ENCODE results near the gene POLR3F.
A peak's percentile ranks its signal among the peaks of the same experiment; 100 is the strongest.
"Not testable (repeated sequence)": the region's sequence is repeated elsewhere in the genome, so short reads cannot be mapped to it uniquely, and the experiment has no call there.

POLR3F gene, protein sequence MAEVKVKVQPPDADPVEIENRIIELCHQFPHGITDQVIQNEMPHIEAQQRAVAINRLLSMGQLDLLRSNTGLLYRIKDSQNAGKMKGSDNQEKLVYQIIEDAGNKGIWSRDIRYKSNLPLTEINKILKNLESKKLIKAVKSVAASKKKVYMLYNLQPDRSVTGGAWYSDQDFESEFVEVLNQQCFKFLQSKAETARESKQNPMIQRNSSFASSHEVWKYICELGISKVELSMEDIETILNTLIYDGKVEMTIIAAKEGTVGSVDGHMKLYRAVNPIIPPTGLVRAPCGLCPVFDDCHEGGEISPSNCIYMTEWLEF

DNA sequence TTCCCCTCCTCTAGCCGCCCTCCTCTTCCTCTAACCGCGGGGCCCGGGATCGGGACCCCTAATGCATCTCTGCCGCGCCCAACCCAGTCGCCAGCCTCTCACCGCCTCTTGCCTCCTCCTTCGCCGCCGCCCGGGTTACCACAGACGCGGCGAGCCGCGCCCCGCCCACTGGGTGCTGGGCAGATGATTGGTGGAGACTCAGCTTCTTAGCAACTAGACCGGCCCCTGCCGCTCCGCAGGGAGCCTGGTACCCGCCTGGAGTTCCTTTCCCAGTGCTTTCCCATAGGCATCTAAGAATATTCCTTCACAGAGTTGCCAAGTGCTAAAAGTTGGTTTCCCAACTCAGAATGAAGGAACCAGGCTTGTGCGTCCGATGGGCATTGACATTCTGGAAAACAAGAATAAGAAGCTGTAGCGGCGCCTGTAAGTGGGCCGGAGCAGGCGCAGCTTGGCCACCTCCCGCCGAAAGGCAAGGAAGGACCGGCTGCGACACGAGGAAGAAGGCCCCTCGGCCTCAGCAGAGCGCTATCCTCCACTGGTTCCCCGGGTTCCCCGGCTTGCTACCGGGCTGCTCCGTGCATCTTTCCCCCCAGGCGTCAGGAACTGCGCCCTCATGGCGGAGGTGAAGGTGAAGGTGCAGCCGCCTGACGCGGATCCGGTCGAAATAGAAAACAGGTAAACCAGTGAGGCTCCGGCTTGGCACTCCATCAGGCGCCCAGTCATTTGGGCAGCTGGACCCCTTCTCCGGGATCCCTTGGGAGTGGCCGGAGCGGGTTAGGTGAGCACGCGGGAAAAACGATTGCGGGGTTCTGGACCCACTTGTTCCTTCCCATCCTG is at the start of gene POLR3F, which contains the start of gene DZANK1:
Gene POLR3F, plus strand, starts transcription at position 497 of the 837 bp plus-strand sequence. Its CDS starts 117 bp downstream, at position 614.
Gene DZANK1, minus strand, starts transcription at position 137 of the 837 bp plus-strand sequence. CDS start 1,672 bp downstream, outside the sequence.
- peak; percentile 97 for DNase-seq (ENCODE audit: low spot score)

DNA sequence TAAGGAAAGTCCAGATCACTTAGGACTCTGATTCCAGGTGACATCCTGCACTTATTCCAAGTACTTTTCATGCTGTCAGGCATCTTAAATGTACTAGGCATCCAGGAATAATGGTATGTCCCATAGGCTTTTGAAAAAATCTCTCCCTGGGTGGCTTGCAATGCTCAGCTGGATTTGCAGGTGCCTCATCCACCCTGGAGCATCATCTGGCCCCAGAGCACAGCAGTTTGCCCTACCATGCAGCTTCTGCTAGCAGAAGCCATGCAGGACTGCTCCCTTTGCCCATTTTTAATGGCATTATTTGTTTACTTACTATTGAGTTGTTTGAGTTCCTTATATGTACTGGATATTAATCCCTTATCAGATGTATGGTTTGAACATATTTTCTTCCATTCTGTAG is 45.6 kb upstream of the POLR3F start:
- no peak for DNase-seq (ENCODE audit: low spot score)

DNA sequence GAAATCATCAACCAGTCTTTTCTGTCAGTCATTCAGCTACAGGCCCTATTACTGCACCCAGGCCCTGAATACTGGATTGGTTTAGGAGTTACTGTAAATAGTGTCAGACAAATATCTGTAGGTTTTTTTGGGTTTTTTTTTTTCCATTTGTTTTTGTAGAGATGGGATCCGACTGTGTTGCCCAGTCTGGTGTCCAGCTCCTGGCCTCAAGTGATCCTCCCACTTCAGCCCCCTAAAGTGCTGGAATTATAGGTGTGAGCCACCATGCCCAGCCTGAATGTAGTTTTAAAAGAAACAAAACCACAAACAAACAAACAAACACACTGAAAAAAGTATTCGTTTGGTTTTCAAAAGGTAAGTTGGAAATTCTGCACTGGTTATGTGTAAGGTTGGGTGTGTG is 40.0 kb upstream of the POLR3F start:
- no peak for DNase-seq (ENCODE audit: low spot score)

DNA sequence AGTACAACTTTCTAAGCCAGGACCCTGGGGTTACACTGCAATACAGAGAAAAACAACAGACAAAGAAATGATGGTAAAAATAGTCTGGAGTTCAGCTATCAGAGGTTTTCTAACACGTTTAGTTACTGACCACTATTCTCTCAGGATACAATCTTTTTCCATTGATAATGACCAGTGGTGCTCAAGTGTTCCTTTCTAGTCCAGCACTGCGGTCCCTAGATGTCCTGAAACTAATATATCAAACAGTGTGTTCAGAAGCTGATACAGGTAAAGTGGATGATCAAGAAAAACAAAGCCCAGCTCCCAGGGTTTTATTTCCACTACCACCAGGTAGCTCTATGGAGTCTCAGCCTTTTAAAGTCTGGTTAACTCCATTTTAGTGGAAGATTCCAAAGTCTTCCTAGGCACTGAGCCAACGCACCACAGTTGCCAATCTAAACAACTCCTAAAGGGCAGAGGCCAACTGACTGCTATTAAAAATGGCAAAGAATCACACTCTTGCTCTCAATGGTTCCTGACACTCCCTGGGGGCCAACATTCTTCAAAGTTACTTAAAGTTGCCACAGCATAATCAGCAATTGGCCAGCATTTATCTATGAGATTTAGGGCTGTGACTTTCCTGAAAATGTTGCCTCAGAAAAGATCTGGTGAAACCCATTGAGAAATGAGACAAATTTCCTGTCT is 38.6 kb upstream of the POLR3F start:
- no peak for DNase-seq (ENCODE audit: low spot score)

DNA sequence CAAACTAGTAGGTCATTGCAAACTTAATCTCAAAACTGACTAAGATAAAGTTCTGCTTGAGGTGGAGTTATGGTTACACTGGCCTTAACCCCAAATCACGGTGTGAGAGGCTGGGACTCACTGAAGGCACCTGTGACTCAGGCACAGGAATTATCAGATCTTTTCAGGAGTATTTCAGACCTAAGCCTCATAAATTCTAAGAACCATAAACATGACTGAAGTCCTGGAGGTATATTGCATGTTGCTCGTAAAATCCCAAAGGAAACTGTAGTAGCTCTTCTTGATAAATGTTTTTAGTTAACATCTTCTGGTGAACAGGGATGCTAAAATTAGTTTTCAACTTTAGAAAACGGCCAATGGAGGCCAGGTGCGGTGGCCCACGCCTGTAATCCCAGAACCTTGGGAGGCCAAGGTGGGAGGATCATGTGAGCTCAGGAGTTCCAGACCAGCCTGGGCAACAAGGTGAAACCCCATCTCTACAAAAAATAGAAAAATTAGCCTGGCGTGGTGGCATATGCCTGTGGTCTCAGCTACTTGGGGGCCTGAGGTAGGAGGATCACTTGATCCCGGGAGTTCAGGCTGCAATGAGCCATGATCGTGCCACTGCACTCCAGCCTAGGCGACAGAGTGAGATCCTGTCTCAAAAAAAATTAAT is 36.9 kb upstream of the POLR3F start:
- no peak for DNase-seq (ENCODE audit: low spot score)

DNA sequence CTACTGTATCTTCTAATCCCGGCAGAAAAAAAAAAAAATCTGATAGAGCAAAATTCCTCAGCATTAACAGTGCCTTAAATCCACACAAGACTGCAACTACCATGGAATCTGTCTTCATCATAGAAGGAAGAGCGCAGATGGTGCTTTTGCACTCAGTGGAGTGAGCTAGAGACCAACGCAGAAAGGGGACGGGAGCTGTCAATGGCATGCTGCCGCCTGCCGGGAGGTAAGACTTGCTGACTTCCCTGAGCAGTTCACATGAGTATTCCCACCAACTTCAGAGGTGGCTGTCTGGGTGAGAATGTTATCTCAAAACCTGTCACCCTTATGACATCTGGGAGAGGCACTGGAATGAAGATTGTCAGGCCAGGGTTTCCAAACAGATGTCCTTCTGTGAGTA is 36.0 kb upstream of the POLR3F start:
- no peak for DNase-seq (ENCODE audit: low spot score)

DNA sequence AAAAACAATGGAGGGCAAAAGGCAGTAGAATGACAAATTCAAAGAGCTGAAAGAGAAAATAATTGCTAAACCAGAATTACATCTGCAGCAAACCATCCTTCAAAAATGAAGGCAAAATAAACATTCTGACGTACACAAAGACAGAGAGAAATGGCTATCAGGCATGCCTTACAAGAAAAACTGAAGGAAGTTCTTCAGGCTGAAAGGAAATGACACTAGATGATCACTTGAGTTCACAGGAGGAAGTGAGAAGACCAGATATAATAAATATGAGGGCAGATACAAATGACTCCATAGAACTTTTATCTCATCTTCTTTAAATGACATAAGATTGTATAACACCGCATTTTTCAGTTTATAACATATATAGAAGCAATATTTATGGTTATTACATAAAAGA is 30.3 kb upstream of the POLR3F start:
- no peak for DNase-seq (ENCODE audit: low spot score)

DNA sequence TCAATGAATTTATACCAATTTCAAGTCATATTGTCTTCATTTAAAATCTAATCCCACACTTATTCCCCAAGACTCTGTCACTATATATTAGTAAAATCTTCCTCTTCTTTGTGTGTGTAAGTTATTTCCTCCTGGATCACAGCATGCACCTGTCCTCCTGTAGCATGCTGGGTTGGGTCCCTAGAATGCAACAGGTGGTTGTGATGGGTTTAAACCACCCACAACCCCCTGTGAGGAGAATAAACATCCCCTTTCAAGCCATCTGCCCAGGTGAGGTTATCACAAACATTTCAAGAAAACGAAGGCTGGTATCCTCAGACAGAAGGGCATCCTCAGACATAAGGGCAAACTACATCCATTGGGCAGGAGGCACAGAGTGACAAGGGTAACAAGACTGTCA is 26.8 kb upstream of the POLR3F start:
- no peak for DNase-seq (ENCODE audit: low spot score)

DNA sequence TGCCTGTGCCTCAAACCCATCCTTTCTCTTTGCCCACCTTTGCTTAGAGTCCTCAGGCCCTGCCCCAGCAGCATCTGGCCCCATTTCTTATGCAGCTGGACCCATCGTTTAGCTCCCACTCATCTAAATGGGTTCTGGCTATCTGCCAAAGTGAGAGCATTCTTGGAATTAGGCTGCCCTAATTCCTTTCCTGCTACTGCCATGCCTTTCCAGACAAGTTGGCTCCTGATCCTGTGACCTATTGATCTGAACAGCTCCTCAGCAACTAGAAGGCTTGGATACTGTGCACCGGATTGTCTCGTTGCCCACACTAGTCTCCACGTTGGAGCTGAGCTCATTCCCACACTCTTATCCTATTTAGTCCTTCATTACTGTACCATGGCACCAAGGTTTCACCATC is 23.3 kb upstream of the POLR3F start:
- no peak for DNase-seq (ENCODE audit: low spot score)

DNA sequence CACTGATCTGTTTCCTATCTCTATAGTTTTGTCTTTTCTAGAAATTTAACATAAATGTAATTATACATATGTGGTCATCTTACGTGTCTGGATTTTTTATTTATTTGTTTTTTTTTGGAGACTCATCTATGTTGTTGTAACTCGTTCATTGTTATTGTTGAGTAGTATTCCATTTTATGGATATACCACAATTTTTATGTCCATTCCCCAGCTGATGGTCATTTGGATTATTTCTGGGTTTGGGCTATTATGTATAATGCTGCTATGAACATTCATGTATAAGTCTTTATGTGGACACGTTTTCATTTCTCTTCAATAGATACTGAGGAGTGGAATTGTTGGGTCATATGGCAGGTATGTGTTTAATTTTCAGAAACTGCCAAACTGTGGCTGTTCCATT is 10.6 kb upstream of the POLR3F start:
- DNase-seq (ENCODE audit: low spot score), result no peak

DNA sequence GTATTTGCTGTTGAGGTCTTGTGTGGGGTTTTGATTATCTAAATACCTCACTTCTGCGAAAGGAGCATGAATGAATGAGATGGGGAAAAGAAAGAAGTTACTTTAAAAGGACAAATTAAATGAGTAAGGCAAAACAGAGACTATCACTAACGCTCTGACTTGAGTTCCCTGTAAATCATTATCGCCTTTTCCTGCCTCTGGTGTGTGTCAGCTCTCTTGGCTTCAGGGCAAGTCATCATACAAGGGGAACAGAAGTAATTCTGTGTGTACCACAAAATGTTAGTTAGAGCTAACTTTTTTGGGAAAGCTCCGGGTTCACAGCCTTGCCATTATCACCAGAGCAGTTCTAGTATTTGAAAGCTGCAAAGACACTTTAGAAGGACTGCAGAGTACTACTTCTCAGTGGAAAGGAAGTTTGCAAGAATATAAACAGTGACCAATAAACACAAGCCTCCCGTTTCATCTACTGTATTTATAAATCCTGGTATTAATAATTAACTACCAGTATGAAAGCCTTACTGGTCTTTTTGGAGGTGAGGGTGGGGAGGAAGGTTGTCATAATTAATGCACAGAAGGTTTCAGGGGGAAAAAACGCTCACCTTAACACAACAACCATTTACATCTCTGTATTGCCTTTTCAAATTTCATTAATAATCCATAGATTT is 1.5 kb upstream of the POLR3F start:
- no peak for DNase-seq (ENCODE audit: low spot score)

DNA sequence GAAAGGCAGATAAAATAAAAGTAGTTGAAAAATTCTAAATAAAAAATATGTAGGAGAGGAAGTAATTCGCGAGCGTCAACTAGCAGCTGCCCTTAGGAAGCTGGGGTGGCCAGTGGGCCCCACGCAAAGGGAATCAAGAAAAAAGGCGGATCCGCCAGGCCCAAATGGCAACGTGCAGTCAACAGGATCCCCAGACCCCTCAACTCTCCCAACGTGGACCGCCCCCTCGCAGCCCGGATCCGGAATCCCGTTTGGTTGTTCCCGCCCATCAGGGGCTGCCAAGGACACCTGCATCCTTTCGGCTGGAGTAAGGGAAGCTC is 656 bp upstream of the POLR3F start:
- no peak for DNase-seq (ENCODE audit: low spot score)

DNA sequence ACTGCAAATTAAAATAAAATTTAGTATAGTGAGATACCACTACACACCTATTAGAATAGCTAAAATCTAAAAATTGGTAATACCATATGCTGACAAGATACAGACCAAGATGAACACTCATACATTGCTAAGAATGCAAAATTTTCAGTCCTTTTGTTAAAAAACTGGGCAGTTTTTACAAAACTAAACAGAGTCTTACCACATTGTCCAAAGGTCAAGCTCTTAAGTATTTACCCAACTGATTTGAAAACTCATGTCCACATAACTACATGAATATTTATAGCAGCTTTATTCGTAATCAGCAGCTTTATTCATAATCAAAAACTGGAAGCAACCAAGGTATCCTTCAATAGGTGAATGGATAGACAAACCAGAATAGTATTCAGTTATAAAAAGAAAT is 10.0 kb downstream of the POLR3F start:
- DNase-seq (ENCODE audit: low spot score), result no peak

DNA sequence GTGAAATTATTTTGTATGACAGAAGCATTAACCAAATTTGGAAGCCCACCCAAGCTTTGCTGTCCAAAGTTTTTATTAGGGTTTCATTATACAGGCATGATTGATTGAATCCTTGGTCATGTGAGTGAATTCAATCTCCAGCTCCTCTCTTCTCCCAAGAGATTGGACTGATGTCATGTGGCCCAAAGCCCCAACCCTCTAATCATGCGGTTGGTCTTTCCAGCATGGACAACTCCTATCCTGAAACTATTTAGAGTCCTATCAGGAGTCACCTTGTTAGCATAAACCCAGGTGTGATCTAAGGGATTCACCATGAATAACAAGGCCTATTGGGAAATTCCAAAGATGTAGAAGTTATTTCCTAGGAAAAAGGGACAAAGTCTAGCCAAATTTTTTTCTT is 10.6 kb downstream of the POLR3F start:
- no peak for DNase-seq (ENCODE audit: low spot score)

DNA sequence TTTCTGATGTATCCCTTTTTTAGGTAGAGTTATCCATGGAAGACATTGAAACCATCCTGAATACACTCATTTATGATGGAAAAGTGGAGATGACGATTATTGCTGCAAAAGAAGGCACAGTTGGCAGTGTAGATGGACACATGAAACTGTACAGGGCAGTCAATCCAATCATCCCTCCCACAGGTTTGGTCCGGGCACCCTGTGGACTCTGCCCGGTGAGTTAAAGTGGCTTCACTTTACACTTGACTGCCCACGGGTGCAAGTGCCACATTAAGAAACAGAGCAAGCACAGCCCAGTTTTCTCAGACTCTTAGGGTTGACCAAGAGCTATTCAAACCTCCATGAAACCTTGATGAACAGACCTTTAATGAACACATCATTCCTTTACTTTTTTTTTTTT is 14.4 kb downstream of the POLR3F start:
- DNase-seq (ENCODE audit: low spot score), result no peak

DNA sequence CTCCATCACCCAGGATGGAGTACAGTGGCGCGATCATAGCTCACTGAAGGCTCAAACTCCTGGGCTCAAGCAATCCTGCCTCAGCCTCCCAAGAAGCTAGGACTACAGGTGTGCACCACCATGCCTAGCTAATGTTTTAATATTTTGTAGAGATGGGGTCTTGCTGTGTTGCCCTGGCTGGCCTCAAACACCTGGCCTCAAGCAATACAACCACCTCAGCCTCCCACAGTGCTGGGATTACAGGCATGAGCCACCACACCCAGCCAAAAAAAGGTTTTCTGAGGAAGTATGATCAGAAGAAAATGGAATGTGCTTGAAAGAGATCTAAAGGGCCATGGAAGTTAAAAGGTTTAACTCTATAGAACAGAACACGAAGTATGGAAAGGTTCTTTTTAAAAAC is 21.1 kb downstream of the POLR3F start:
- DNase-seq (ENCODE audit: low spot score), result no peak

DNA sequence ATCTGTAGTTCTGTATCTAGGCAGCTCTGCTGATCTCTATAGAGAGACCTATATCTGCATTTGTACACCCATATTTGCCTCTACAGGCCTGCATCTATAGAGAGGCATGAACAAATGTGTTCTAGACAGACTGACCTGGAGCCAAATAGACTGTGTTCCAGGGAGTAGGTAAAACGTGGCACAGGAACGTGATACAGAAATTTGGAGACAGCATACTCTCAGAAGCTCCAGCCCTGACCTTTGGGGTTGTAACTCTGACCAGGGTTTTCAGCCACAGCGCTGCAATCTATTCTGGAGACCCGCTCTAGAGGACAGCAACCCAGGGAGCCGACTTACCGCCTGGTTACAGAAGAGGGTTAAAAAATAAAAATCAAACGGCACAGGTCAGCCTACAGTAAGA is 28.9 kb downstream of the POLR3F start:
- no peak for DNase-seq (ENCODE audit: low spot score)

DNA sequence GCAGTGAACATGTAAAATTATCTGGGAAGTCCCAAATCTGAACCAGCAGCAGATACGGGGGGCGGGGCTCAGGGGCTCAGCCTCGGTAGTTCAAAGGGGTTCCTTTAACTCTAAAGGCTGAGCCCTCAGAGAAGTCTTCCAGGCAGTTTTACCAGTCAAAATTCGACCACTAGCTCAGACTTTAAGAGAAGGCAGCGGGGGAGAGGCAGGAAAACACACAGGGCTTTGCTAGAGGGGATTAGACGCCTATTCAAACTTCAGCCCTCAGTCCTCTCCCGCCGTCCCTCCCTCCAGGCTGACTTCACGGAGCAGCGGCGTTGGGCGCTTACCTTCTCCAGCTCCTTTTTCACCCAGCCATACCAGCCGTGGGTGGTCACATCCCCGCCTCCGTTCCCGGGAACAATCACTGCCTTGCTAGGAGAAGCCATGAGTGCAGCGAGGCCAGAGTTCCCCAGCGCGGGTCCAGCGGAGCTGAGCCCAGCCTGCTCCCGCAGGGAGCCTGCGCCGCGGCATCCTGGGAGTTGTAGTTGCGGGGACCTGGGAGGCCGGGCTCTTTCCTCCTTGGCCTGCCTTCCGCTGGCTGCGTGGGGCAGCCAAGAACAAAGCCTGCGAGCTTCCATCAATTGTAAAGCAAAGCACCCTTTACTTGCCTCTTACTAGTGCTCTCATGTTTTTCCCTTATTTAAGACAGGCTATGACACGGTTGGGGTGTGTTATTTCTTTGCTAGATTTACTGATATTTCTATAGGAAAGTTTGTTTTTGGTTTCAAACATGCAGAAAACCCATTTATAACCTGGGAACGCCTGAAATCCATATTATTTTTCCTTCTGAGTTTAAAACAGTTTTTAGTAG is 29.8 kb downstream of the POLR3F start, which contains the start of gene RBBP9:
Gene RBBP9, minus strand, starts transcription at position 486 of the 853 bp plus-strand sequence. Its CDS starts 58 bp downstream, at position 428.
- peak; percentile 79 for DNase-seq (ENCODE audit: low spot score)

DNA sequence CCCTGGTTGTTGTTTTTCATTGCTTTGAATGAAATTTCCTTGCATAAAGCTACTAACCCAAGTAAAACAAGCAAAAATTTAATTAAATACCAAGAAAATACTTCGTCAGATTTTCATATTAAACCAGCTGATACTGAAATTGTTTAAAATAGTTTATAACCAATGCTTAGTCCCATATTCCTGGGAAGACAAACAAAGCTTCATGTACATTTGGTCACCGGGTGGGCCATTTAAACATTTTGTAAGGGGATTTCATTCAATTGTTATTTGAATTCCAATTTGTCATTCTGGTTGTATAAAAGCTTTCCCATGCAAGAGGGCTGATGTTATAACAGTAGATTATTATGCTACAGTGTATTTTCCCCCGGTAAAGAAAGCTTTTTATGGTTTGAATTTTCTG is 30.4 kb downstream of the POLR3F start:
- no peak for DNase-seq (ENCODE audit: low spot score)

DNA sequence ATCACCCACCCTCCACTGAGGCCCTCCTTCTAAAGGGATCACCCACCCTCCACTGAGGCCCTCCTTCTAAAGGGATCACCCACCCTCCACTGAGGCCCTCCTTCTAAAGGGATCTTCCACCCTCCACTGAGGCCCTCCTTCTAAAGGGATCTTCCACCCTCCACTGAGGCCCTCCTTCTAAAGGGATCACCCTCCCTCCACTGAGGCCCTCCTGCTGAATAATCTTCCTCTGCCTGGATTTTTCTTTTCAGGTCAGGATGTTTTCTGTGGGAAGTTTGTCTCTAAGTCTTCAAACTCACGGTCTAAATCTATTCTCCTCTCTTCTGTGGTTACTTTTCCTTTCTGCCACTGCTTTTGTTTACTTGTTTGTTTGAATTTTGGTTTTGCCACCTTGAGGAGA is 34.5 kb downstream of the POLR3F start:
- not testable (repeated sequence) for DNase-seq (ENCODE audit: low spot score)
